H1 (cell line): ENCODE results near the gene ADRA2A. TPM values are rescaled to one million over a fixed set of nuclear protein-coding genes. Genes with fewer than 3 reads are reported as not detected.

Source experiments
- CTCF ChIA-PET: fragments of 300-600 bp; sonication (Branson Sonifier 250); formaldehyde crosslinking; loops from one replicate; lab custom pipeline; 2021; ENCODE audit not compliant: partially characterized antibody; lab: Charles Lee
- POLR2A ChIA-PET: fragments of 300-600 bp; sonication (Branson Sonifier 250); formaldehyde crosslinking; loops from one replicate; lab custom pipeline; 2021; ENCODE audit warnings: inconsistent platforms; ENCODE audit not compliant: partially characterized antibody; lab: Charles Lee
- DNase-seq, 2 experiments: peaks; one replicate each; pipeline versions ENCODE4 v3.0.0 to v3.0.0-alpha.2; 2010 to 2022; ENCODE audit warnings: low spot score in 2 of 2, low read depth in 1 of 2, mixed read lengths in 1 of 2
- FAIRE-seq: peaks from 2 replicates; lab custom pipeline; 2011; peaks lifted over from hg19 to GRCh38; lab: Jason Lieb, UNC
- H2AFZ ChIP-seq: 2 replicates; pipeline ENCODE4 v1.8.1; 2012; ENCODE audit warnings: low read length, inconsistent platforms
- H2AK5ac ChIP-seq: 2 replicates; pipeline ENCODE4 v1.6.1; 2013; ENCODE audit warnings: low read depth, low read length
- H2BK120ac ChIP-seq: replicated peaks from 2 replicates; pipeline ENCODE3; 2013; ENCODE audit warnings: low read depth, low read length, inconsistent platforms
- H2BK12ac ChIP-seq: 2 replicates; pipeline ENCODE4 v1.6.1; 2013; ENCODE audit warnings: low read depth, low read length
- H2BK15ac ChIP-seq: 2 replicates; pipeline ENCODE4 v1.6.1; 2013; ENCODE audit warnings: low read length
- H2BK20ac ChIP-seq: 2 replicates; pipeline ENCODE4 v1.6.1; 2013; ENCODE audit warnings: low read length
- H2BK5ac ChIP-seq: 2 replicates; pipeline ENCODE4 v1.6.1; 2013; ENCODE audit warnings: low read depth, low read length
- H3K14ac ChIP-seq: 2 replicates; pipeline ENCODE4 v1.6.1; 2013; ENCODE audit warnings: inconsistent platforms; ENCODE audit not compliant: insufficient read length
- H3K18ac ChIP-seq: 2 replicates; pipeline ENCODE4 v1.6.1; 2013; ENCODE audit warnings: low read length; ENCODE audit errors: extremely low read depth
- H3K23ac ChIP-seq: 2 replicates; pipeline ENCODE4 v1.6.1; 2013; ENCODE audit warnings: inconsistent platforms; ENCODE audit not compliant: insufficient read length
- H3K23me2 ChIP-seq: 2 replicates; pipeline ENCODE4 v1.6.1; 2013; ENCODE audit warnings: low read depth, low read length
- H3K27ac ChIP-seq: 2 replicates; pipeline ENCODE4 v1.6.1; 2011; ENCODE audit warnings: low read depth, low read length, inconsistent platforms
- H3K27me3 ChIP-seq, 4 experiments: replicated peaks in 1 of 4; 1 replicate in 1 of 4; 2 replicates in 3 of 4; pipeline versions ENCODE4 v1.6.1 to v1.8.1; 2011 to 2013; ENCODE audit warnings: low read length in 3 of 4, mild to moderate bottlenecking in 3 of 4, inconsistent platforms in 2 of 4, mixed read lengths in 2 of 4, moderate library complexity in 1 of 4; ENCODE audit not compliant: control insufficient read depth in 3 of 4, insufficient read depth in 3 of 4; ENCODE audit errors: extremely low read depth in 1 of 4
- H3K36me3 ChIP-seq, 4 experiments: 2 replicates each; pipeline versions ENCODE4 v1.6.1 to v1.8.1; 2011 to 2013; ENCODE audit warnings: mild to moderate bottlenecking in 4 of 4, low read length in 3 of 4, moderate library complexity in 2 of 4, control low read depth in 1 of 4, inconsistent platforms in 1 of 4; ENCODE audit not compliant: insufficient read depth in 4 of 4, control insufficient read depth in 2 of 4
- H3K4ac ChIP-seq: replicated peaks from 2 replicates; pipeline ENCODE3; 2013; ENCODE audit warnings: low read length, low read depth, mixed read lengths, inconsistent platforms; ENCODE audit not compliant: insufficient read length
- H3K4me1 ChIP-seq, 4 experiments: replicated peaks in 1 of 4; 1 replicate in 1 of 4; 2 replicates in 3 of 4; pipeline versions ENCODE4 v1.6.1 to v1.8.1; 2011 to 2013; ENCODE audit warnings: low read length in 3 of 4, inconsistent platforms in 2 of 4, mixed read lengths in 1 of 4; ENCODE audit not compliant: insufficient read depth in 4 of 4, control insufficient read depth in 3 of 4
- H3K4me2 ChIP-seq, 2 experiments: 2 replicates each; pipeline versions ENCODE4 v1.6.1 to v1.8.1; 2011 to 2013; ENCODE audit warnings: low read depth in 2 of 2, low read length in 2 of 2, control low read depth in 1 of 2, inconsistent platforms in 1 of 2, mild to moderate bottlenecking in 1 of 2; ENCODE audit not compliant: insufficient read depth in 1 of 2
- H3K4me3 ChIP-seq, 4 experiments: fragments of 200-600, 300-600 bp in 1 of 4; sonication (generic), shearing (Covaris generic), sonication (Bioruptor Twin) in 1 of 4; 2 replicates each; pipeline versions ENCODE4 v1.5.1 to v1.8.1; 2011 to 2016; ENCODE audit warnings: low read length in 4 of 4, low read depth in 3 of 4, control low read depth in 2 of 4, inconsistent platforms in 2 of 4, mild to moderate bottlenecking in 2 of 4, mixed read lengths in 1 of 4, moderate library complexity in 1 of 4; ENCODE audit not compliant: insufficient read depth in 2 of 4; ENCODE audit errors: extremely low read depth in 1 of 4
- H3K56ac ChIP-seq: replicated peaks from 2 replicates; pipeline ENCODE3; 2013; ENCODE audit warnings: low read depth, mild to moderate bottlenecking, mixed read lengths, low read length, inconsistent platforms; ENCODE audit not compliant: insufficient read length
- H3K79me1 ChIP-seq: 2 replicates; pipeline ENCODE4 v1.6.1; 2013; ENCODE audit warnings: low read depth, low read length, control low read depth
- H3K79me2 ChIP-seq, 2 experiments: 2 replicates each; pipeline versions ENCODE4 v1.6.1 to v1.8.1; 2012 to 2013; ENCODE audit warnings: low read length in 2 of 2, mild to moderate bottlenecking in 2 of 2, inconsistent platforms in 1 of 2; ENCODE audit not compliant: insufficient read depth in 2 of 2, control insufficient read depth in 1 of 2
- H3K9ac ChIP-seq, 4 experiments: replicated peaks in 1 of 4; 1 replicate in 1 of 4; 2 replicates in 3 of 4; pipeline versions ENCODE4 v1.6.1 to v1.8.1; 2011 to 2013; ENCODE audit warnings: low read depth in 3 of 4, low read length in 3 of 4, control low read depth in 2 of 4, mild to moderate bottlenecking in 2 of 4, moderate library complexity in 2 of 4, inconsistent platforms in 1 of 4; ENCODE audit errors: extremely low read depth in 1 of 4
- H3K9me3 ChIP-seq, 2 experiments: 2 replicates each; pipeline versions ENCODE4 v1.6.1 to v1.8.1; 2012 to 2013; ENCODE audit warnings: mild to moderate bottlenecking in 2 of 2, moderate library complexity in 2 of 2, control low read depth in 1 of 2, inconsistent platforms in 1 of 2, low read depth in 1 of 2, low read length in 1 of 2, mixed read lengths in 1 of 2; ENCODE audit not compliant: insufficient read depth in 2 of 2
- H4K20me1 ChIP-seq, 2 experiments: replicated peaks in 1 of 2; 2 replicates each; pipeline versions ENCODE3 to v1.8.1; 2011 to 2013; ENCODE audit warnings: inconsistent platforms in 2 of 2, low read length in 2 of 2, mild to moderate bottlenecking in 1 of 2; ENCODE audit not compliant: insufficient read depth in 2 of 2, control insufficient read depth in 1 of 2
- H4K5ac ChIP-seq: 2 replicates; pipeline ENCODE4 v1.6.1; 2013; ENCODE audit warnings: low read length, low read depth, mixed read lengths, inconsistent platforms; ENCODE audit not compliant: insufficient read length
- H4K8ac ChIP-seq: 2 replicates; pipeline ENCODE4 v1.8.0; 2013; ENCODE audit warnings: mild to moderate bottlenecking, moderate library complexity, low read length, inconsistent platforms; ENCODE audit not compliant: insufficient read depth; ENCODE audit errors: extremely low read depth
- H4K91ac ChIP-seq: replicated peaks from 2 replicates; pipeline ENCODE3; 2013; ENCODE audit warnings: low read length, mixed read lengths, inconsistent platforms; ENCODE audit not compliant: insufficient read length
- ASH2L ChIP-seq: fragments of 200-600, 300-600 bp; sonication (generic); IDR thresholded peaks from one replicate; pipeline ENCODE4 v1.7.1; 2017; ENCODE audit warnings: low read length
- BCL11A ChIP-seq, 2 experiments: IDR thresholded peaks; one replicate each; pipeline ENCODE4 v1.6.1; 2011; ENCODE audit warnings: low read depth in 2 of 2, low read length in 2 of 2, mild to moderate bottlenecking in 2 of 2
- CHD1 ChIP-seq: IDR thresholded peaks from 2 replicates; pipeline ENCODE4 v1.6.1; 2012; ENCODE audit warnings: low read depth, low read length, improper control_type of control experiment
- HDAC6 ChIP-seq: IDR thresholded peaks from one replicate; pipeline ENCODE4 v1.7.1; 2012; ENCODE audit warnings: low read depth, mild to moderate bottlenecking, inconsistent platforms, low read length, moderate library complexity
- PHF8 ChIP-seq: fragments of 200-600 bp; sonication (generic); conservative IDR thresholded peaks from 2 replicates; pipeline ENCODE4 v1.7.1; 2012; ENCODE audit warnings: low read depth, mild to moderate bottlenecking, inconsistent platforms, low read length, moderate library complexity
- RBBP5 ChIP-seq: IDR thresholded peaks from 2 replicates; pipeline ENCODE4 v1.7.1; 2012; ENCODE audit warnings: low read depth, mild to moderate bottlenecking, inconsistent platforms, low read length, moderate library complexity, borderline replicate concordance
- RXRA ChIP-seq: IDR thresholded peaks from 2 replicates; pipeline ENCODE4 v1.6.1; 2011; ENCODE audit warnings: low read depth, mild to moderate bottlenecking, low read length, moderate library complexity; ENCODE audit not compliant: insufficient read depth
- SIX5 ChIP-seq: IDR thresholded peaks from 2 replicates; pipeline ENCODE4 v1.6.1; 2011; ENCODE audit warnings: mild to moderate bottlenecking, low read depth, low read length
- SP4 ChIP-seq: IDR thresholded peaks from 2 replicates; pipeline ENCODE4 v1.6.1; 2012; ENCODE audit warnings: low read length, inconsistent platforms
- SUZ12 ChIP-seq: fragments of 200-600 bp; sonication (generic); IDR thresholded peaks from 2 replicates; pipeline ENCODE4 v1.6.1; 2012; ENCODE audit warnings: mild to moderate bottlenecking, inconsistent platforms, low read length, moderate library complexity, mixed read lengths
- TAF7 ChIP-seq: optimal IDR thresholded peaks from 2 replicates; pipeline ENCODE3; 2011; ENCODE audit warnings: low read depth, mild to moderate bottlenecking, inconsistent platforms, low read length, moderate library complexity, borderline replicate concordance
- TBP ChIP-seq: IDR thresholded peaks from 2 replicates; pipeline ENCODE4 v1.6.1; 2011; ENCODE audit warnings: low read depth, low read length, improper control_type of control experiment
- WGBS, 2 experiments: shearing (Covaris generic) in 1 of 2; methylation state at CpG; one replicate each; pipeline versions ENCODE4 v1.1.6 to v1.1.7; 2013 to 2015; ENCODE audit warnings: low lambda C conversion rate in 2 of 2, mixed read lengths in 2 of 2, inconsistent platforms in 1 of 2, low coverage in 1 of 2, missing lambda C conversion rate in 1 of 2; ENCODE audit not compliant: insufficient replicate concordance in 2 of 2, insufficient coverage in 1 of 2, insufficient read length in 1 of 2; ENCODE audit errors: extremely low coverage in 1 of 2, missing lambda C conversion rate in 1 of 2; 5-methylcytosine and 5-hydroxymethylcytosine counted together
- polyA plus RNA-seq, 7 experiments: library from polyadenylated mRNA; depleted of rRNA in 3 of 7; stranded (reverse) in 5 of 7; unstranded in 2 of 7; fragments of >200 nt in 5 of 7; fragments of 200-250 nt in 2 of 7; gene quantifications; 1 replicate in 5 of 7; 2 replicates in 1 of 7; 4 replicates in 1 of 7; pipeline versions ENCODE4 v1.2.1 to v1.2.3, GENCODE V29; 2011 to 2013; ENCODE audit warnings: missing spikeins in 2 of 7, mixed read lengths in 2 of 7
- total RNA-seq: library from RNA; stranded (reverse); fragmentation: NEBNext Ultra II Directional; extraction: Animal tissue kit (Norgen Biotek cat#: 25700); gene quantifications from 2 replicates; pipeline ENCODE4 v1.2.1, GENCODE V29; 2021

Gene ADRA2A
- total and polyA plus RNA-seq, 2 of the 8 experiments (the other 6 are each of a cell fraction or from before 2014, with no cell fraction given) = 5.9 to 6.2 TPM

GRCh38 chr10:111103196-111103840 lies 26.5 kb downstream of the ADRA2A start:
- Histone ChIP-seq H2AFZ (no peak overlapping the region), H3K56ac (no peak overlapping the region), H3K23me2 (no peaks in the 10 kb centered on the region), H2BK20ac (no peak overlapping the region), H3K79me2 (no peaks in the 10 kb centered on the region), H3K4me3 (no peak overlapping the region), H3K9ac (no peak overlapping the region), H4K20me1 (no peaks in the 10 kb centered on the region), H4K8ac (no peak overlapping the region), H3K79me1 (no peaks in the 10 kb centered on the region), H3K14ac (no peak overlapping the region), H3K4me2 (no peak overlapping the region), H2BK120ac (no peak overlapping the region), H3K27me3 (no peaks in the 10 kb centered on the region; a peak in 1 of 7 replicates), H3K9me3 (no peaks in the 10 kb centered on the region; a peak in 1 of 4 replicates), H2BK5ac (no peak overlapping the region), H4K5ac (no peak overlapping the region), H3K18ac (no peak overlapping the region), H3K27ac (no peak overlapping the region), H2AK5ac (no peak overlapping the region), H3K36me3 (no peaks in the 10 kb centered on the region), H3K23ac (no peak overlapping the region), H3K4ac (no peak overlapping the region), H2BK12ac (no peak overlapping the region), H4K91ac (no peak overlapping the region), H3K4me1 (peaks cover 0 to 3% (median 0%) of the 10 kb centered on the region in 4 experiments; a peak in 2 of 7 replicates), H2BK15ac (no peak overlapping the region)
- FAIRE-seq (no peak), DNase-seq (no peak)
- WGBS, 2 experiments = 89% methylated on average over 6 of the region's 7 CpGs; no CpG with 5 or more reads in 1 of the 2 experiments
- CTCF ChIA-PET = interaction anchor here (0.9 to 11.3 kb wide), 4 partner anchors 15 to 49 kb away, joined by 3 to 83 read pairs (median 6); partner anchors contain the start of gene ADRA2A
- POLR2A ChIA-PET = interaction anchor here (1.1 kb wide), 1 partner anchor 132 kb away, joined by 4 read pairs; no protein-coding TSS in a partner anchor
- TF ChIP-seq SUZ12 = no peak
- TF ChIP-seq SP4 = no peak
- TF ChIP-seq PHF8 = no peak
- no peak for TF ChIP-seq HDAC6
- no peak for TF ChIP-seq RXRA
- no peak for TF ChIP-seq BCL11A (IDR thresholded peaks at IDR 0.05; ENCODE audit: low read depth in 2 of 2, low read length in 2 of 2)
- no peak for TF ChIP-seq RBBP5
- no peak for TF ChIP-seq CHD1
- TF ChIP-seq SIX5 = no peak
- no peak for TF ChIP-seq TAF7
- TF ChIP-seq TBP = no peak
- no peak for TF ChIP-seq ASH2L
